Stimulated activated CD8-positive, alpha-beta memory T cell treated with anti-CD3 and anti-CD28 coated beads, Interleukin-2, amount 100 ng/mL, for 1 hour (primary cell): ENCODE results near the gene SRL.
"Not testable (repeated sequence)": the region's sequence is repeated elsewhere in the genome, so short reads cannot be mapped to it uniquely, and the experiment has no call there.

Experiments used
- DNase-seq, 2 donors: peaks; one replicate each; pipeline ENCODE4 v3.0.0-alpha.2; 2020; ENCODE audit warnings: low read depth in 2 of 2

The SRL gene

DNA sequence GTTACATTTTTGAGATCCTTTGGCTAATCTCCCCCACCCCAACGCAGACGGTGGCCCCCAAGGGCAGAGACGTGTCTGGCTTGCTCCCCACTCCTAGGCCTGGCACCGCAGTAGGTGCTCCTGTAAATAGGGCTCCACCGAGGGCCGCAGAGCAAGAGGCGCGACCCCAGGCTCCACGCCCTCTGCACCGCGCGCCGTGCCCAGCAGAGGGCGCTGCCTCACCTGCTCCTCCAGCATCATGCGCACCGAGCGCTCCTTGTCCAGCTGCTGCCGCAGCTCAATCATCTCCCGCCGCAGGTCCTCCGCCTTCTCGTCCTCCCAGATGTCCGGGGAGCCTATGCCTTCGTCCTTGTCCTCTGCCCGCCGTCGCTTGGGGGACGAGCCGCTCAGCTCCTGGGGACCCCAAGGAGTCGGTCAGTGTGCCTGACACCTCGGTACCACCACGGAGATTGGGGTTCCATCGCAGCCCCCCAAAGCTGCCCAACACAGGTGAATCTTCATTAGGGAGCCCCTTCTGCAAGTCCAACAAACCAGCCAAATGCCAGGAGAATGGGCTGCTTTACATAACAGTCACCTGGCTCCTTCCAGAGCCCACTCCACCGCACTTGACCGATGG, 19.8 kb upstream of the SRL start:
- DNase-seq, result no peak

DNA sequence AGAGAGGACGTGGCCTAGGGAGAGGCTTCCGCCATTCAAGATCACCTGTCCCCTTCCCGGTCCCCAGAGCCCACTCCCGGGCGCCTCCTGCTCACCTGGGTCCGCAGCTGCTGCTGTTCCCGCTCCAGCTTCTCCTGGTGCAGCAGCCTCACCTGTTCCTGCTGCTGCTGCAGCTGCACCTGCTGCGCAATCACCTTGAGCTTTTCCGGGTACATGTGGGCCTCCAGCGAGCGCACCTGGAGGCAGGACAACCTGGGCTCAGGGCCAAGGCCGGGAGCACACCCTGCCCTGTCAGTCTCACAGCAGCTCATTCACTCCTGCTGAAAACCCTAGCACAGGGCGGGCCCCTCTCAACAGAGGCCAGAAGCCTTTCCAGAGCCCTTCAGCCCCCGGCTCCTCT, 18.5 kb upstream of the SRL start:
- DNase-seq, result no peak

- no peak for DNase-seq
Observed at GRCh38 chr16:4257646-4258556, 16.0 kb upstream of the SRL start.

GRCh38 chr16:4253394-4254150, 11.7 kb upstream of the SRL start:
- DNase-seq, result peak; percentile 99

DNA sequence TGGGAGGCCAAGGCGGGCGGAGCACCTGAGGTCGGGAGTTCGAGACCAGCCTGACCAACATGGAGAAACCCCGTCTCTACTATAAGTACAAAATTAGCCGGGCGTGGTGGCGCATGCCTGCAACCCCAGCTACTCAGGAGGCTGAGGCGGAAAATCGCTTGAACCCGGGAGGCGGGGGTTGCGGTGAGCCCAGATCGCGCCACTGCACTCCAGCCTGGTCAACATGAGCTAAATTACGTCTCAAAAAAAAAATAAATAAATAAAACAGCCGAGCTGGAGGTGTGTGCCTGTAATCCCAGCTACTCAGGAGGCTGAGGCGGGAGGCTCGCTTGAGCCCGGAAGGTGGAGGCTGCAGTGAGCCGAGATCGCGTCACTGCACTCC, 11.1 kb upstream of the SRL start:
- DNase-seq, result not testable (repeated sequence)

- DNase-seq, result no peak
Observed at GRCh38 chr16:4249530-4250308, 7.8 kb upstream of the SRL start.

- no peak for DNase-seq
Observed at GRCh38 chr16:4247460-4247784, 5.5 kb upstream of the SRL start.

GRCh38 chr16:4246777-4247459, 5.0 kb upstream of the SRL start:
- no peak for DNase-seq

GRCh38 chr16:4245077-4245791, 3.4 kb upstream of the SRL start:
- no peak for DNase-seq

- no peak for DNase-seq
Observed at GRCh38 chr16:4244254-4245076, 2.6 kb upstream of the SRL start.

GRCh38 chr16:4241258-4241927, 487 bp downstream of the SRL start:
- DNase-seq, result no peak

DNA sequence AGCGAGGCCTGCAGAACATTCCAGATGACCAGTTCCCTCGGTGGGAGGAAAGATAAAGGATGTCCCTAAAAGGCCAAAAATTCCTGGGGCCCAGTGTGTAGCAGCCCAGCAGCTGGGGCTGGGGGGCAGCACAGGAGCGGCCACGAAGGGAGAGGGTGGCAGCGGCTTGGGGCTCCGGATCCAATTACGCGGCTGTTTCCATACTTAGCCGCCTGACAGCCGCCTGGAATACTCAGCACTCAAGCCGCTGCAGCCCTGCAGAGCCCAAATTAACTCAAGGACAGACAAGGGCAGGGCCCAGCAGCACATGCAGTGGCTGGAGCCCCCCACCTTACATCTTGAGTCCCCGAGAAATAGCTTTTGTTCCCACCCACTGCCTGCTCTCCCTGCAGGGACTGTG, 1.3 kb downstream of the SRL start:
- DNase-seq, result no peak

GRCh38 chr16:4239682-4240175, 2.2 kb downstream of the SRL start:
- no peak for DNase-seq

- no peak for DNase-seq
Observed at GRCh38 chr16:4239020-4239419, 2.9 kb downstream of the SRL start.

GRCh38 chr16:4233431-4233830, 8.4 kb downstream of the SRL start:
- no peak for DNase-seq

DNA sequence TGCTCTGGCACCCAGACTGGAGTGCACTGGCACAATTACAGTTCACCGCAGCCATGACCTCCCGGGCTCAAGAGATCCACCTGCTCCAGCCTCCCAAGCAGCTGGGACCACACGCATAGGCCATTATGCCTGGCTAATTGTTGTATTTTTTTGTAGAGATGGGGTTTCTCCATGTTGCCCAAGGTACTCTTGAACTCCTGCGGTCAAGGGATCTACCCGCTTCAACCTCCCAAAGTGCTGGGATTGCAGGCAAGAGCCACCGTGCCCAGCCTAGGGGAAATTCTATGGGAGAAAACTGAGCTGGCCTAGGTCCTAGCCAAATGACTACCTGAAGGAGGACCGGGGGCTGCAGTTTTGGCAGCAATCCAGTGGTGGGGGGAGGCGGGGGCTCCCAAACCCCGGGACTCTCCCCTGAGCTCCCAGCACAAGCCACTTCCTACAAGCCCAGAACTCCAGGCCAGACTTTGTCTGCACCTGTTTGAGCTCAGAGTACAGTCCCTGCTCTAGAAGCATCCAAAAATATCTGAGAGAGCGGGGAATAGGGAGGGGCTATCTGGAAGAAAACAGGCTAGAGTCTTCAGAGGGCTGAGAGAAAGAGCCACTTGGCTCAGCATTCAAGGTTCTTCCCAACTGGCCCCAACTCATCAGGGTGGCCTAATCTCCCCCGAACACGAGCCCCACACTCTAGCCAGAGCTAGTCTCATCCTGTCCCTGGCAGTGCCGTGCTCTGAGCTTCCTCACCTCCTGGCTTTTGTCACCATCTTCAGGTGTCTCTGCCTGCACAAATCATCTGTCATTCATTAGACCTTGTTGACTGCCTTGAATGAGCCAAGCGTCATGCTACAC, 9.1 kb downstream of the SRL start:
- DNase-seq, result no peak

DNA sequence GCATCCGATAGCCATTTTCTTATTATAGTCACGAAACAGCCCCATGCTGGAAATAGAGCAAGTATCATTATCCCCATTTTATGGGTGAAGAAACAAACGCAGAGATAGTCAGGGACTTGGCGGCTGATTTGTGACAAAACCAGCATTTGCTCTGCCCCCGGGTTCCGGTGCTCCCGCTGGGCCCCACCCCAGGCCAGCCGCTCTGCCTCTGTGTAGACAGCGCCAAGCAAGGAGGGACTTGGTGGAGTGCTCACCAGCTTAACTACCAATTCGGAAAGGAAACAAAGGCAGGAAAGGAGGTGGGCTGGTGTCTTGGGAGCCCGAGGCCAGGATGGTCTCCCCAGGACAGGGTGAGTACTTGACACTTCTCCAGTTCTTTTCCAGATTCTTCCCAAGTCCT, 10.0 kb downstream of the SRL start:
- DNase-seq, result no peak

DNA sequence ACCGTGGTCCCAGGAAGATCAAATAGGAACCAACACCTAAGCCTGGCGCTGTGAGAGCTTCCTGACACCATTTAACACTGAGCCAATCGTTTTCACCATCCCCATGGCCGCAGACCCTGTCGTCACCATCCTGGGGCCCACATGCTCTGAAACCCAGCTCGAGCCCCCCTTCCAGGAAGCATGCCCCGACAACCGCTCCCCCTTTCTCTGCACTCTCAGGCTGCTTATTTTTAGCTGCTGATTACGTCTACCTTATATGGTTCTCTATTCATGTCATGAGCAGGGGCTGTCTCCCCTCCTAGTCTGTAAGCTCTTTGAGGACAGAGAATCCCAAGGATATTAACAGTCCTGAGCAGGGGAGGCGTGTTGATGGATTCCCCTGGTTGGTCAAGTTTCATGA, 10.5 kb downstream of the SRL start:
- no peak for DNase-seq
